Activated CD4-positive, CD25-positive, alpha-beta regulatory T cell treated with anti-CD3 and anti-CD28 coated beads, Interleukin-2, amount 50 U/mL, for 72 hours (primary cell): ENCODE measurements around the gene NUP43.
"Not testable (repeated sequence)": the region's sequence is repeated elsewhere in the genome, so short reads cannot be mapped to it uniquely, and the experiment has no call there.

Source experiments
- DNase-seq: peaks from one replicate; pipeline ENCODE4 v3.0.0; 2021

NUP43 gene

DNA sequence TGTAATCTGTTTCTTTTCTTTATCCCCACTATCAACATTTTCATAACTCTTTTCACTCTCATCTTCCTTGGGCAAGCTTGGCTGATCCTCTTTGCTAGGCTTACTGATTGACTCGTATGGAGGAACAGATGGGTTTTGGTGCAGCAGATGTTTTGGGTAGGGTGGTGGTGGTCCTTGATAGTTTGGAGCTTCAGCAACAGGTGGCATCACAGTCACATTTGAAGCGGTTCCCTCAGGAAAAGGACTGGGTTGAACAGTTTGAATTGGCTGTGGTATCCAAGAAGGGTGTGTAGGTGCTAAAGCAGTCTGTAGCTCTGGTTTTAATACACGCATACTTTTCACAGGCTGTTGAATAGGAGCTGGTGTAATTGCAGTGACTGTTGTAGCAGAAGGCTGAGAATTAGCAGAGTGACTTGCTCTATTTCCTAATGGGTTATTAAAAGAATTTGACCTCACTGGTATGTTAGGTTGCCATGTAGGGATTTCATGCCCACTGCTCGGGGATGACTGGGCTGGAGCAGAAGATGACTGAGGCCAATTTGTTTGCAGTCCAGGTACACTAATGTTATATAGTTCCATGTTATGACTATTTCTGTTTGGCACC is 63.0 kb downstream of the NUP43 start:
- DNase-seq, result no peak

DNA sequence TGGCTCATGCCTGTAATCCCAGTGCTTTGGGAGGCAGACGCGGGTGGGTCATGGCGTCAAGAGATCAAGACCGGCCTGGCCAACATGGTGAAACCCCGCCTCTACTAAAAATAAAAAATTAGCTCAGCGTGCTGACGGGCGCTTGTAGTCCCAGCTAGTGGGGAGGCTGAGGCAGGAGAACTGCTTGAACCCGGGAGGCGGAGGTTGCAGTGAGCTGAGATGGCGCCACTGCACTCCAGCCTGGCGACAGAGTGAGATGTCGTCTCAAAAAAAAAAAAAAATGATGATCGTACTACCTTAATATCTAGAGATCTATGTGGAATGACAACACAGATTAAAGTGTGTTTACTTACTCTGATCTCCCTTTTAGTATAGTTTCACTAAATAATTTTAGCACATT is 64.5 kb downstream of the NUP43 start:
- not testable (repeated sequence) for DNase-seq

DNA sequence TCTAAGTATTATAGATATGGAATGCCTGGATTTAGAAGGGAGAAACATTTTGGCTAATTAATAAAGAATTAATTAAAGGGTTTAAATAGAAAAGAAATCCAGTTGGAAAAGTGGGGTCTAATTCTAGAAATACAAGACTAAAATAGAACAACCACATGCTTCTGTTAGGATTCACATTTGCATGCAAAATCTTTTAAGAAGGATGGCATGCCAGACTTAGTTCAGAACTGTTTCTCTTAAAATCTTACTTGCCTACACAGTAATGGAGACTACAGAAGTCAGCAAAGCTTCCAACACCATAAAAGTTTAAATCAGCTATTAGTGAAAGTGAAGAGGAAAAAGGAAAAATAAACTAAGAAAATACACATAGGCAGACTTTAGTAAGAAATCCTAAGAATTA is 65.1 kb downstream of the NUP43 start:
- no peak for DNase-seq

DNA sequence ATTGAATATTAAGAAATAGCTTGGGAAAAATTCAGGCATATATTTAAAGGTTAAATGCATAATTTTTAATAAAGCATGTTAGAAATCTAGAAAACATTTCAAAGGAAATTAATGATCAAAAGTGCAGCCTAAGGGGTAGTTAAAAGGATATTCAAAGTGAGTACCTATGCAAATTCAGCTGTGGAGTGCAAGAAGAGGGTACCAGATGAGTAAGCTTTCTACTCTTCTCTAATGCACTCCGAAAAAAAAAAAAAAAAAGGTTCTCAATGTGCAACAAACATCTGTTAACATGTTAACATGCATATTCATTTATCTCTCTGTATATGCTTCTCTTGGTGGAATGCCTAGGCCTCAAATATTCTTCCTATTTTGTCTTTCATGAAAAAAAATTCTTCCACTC is 65.8 kb downstream of the NUP43 start:
- DNase-seq, result no peak
